Natural killer cell treated with Interleukin-12 subunit alpha and Interleukin-12 subunit beta and Interleukin-15 and Interleukin-18, amount 100 ng/mL, for 72 hours (primary cell): ENCODE measurements around the gene ALG12. TPM values are rescaled to one million over a fixed set of nuclear protein-coding genes. Genes with fewer than 3 reads are reported as not detected.

ENCODE experiments used
- ATAC-seq, 2 donors: fragments of 150-1000 bp; cut with Tn5 transposase in 1 of 2; sonication (Bioruptor Pico), chemical (Tn5 transposase) in 1 of 2; 2 replicates each; pipeline ENCODE4 v1.10.0; 2021
- DNase-seq: peaks from one replicate; pipeline ENCODE4 v3.0.0; 2022; ENCODE audit warnings: low spot score
- H3K27ac Mint-ChIP-seq, 2 donors: 1 replicate in 1 of 2; 2 replicates in 1 of 2; pipeline ENCODE4 v1.8.0; 2022; ENCODE audit warnings: mixed read lengths in 2 of 2, mild to moderate bottlenecking in 1 of 2, moderate library complexity in 1 of 2
- H3K27me3 Mint-ChIP-seq, 2 donors: 1 replicate in 1 of 2; 2 replicates in 1 of 2; pipeline ENCODE4 v1.8.0; 2022; ENCODE audit warnings: mixed read lengths in 2 of 2
- H3K36me3 Mint-ChIP-seq: one replicate; pipeline ENCODE4 v1.8.0; 2022; ENCODE audit warnings: mixed read lengths
- H3K4me1 Mint-ChIP-seq, 2 donors: 1 replicate in 1 of 2; 2 replicates in 1 of 2; pipeline ENCODE4 v1.8.0; 2022; ENCODE audit warnings: low read depth in 2 of 2, mixed read lengths in 2 of 2, mild to moderate bottlenecking in 1 of 2
- H3K4me3 Mint-ChIP-seq: one replicate; pipeline ENCODE4 v1.8.0; 2022; ENCODE audit warnings: mixed read lengths
- H3K9me3 Mint-ChIP-seq: 2 replicates; pipeline ENCODE4 v1.8.0; 2022; ENCODE audit warnings: mixed read lengths
- total RNA-seq, 2 donors: library from RNA; stranded (reverse); gene quantifications; one replicate each; pipeline ENCODE4 v1.2.3, GENCODE V29; 2022

ALG12 gene
- total RNA-seq, 2 donors from 2014 or later = 19.3 to 22.9 TPM

GRCh38 chr22:49924113-49924833 lies 6.0 kb upstream of the ALG12 start:
- H3K27ac Mint-ChIP-seq = no peak overlapping the region
- no peak for ATAC-seq
- no peaks in the 10 kb centered on the region for H3K9me3 Mint-ChIP-seq

GRCh38 chr22:49923445-49923844 lies 5.2 kb upstream of the ALG12 start:
- no peak for DNase-seq
- Mint-ChIP-seq H3K9me3 (no peaks in the 10 kb centered on the region), H3K27ac (no peak overlapping the region), H3K27me3 (no peaks in the 10 kb centered on the region), H3K36me3 (no peaks in the 10 kb centered on the region), H3K4me3 (no peak overlapping the region), H3K4me1 (peaks cover 22 to 24% of the 10 kb centered on the region in 2 donors)
- no peak for ATAC-seq

More at GRCh38 chr22:49924113-49924833, 6.0 kb upstream of the ALG12 start:
- H3K4me3 Mint-ChIP-seq = no peak overlapping the region
- peaks cover 22 to 24% of the 10 kb centered on the region in 2 donors for H3K4me1 Mint-ChIP-seq
- H3K27me3 Mint-ChIP-seq = no peaks in the 10 kb centered on the region
- no peak for DNase-seq
- no peaks in the 10 kb centered on the region for H3K36me3 Mint-ChIP-seq

GRCh38 chr22:49922926-49923325 lies 4.7 kb upstream of the ALG12 start:
- H3K9me3 Mint-ChIP-seq = no peaks in the 10 kb centered on the region
- no peak overlapping the region for H3K27ac Mint-ChIP-seq
- H3K36me3 Mint-ChIP-seq = no peaks in the 10 kb centered on the region
- no peak for DNase-seq
- H3K4me1 Mint-ChIP-seq = peaks cover 22 to 24% of the 10 kb centered on the region in 2 donors
- no peak for ATAC-seq
- H3K27me3 Mint-ChIP-seq = no peaks in the 10 kb centered on the region
- H3K4me3 Mint-ChIP-seq = no peak overlapping the region

- Mint-ChIP-seq H3K36me3 (no peaks in the 10 kb centered on the region), H3K4me1 (peaks cover 22 to 24% of the 10 kb centered on the region in 2 donors), H3K27me3 (no peaks in the 10 kb centered on the region), H3K9me3 (no peaks in the 10 kb centered on the region), H3K27ac (no peak overlapping the region), H3K4me3 (peak overlapping the region; percentile 20)
- ATAC-seq = no peak
- DNase-seq = no peak
Measured at GRCh38 chr22:49922484-49922883, 4.2 kb upstream of the ALG12 start.

GRCh38 chr22:49921508-49922278 lies 3.5 kb upstream of the ALG12 start:
- Mint-ChIP-seq H3K9me3 (no peaks in the 10 kb centered on the region), H3K27ac (no peak overlapping the region), H3K36me3 (no peaks in the 10 kb centered on the region), H3K27me3 (no peaks in the 10 kb centered on the region), H3K4me1 (peaks cover 22 to 24% of the 10 kb centered on the region in 2 donors), H3K4me3 (no peak overlapping the region)
- ATAC-seq (no peak), DNase-seq (no peak)

GRCh38 chr22:49920859-49921258 lies 2.6 kb upstream of the ALG12 start:
- ATAC-seq = no peak
- Mint-ChIP-seq H3K36me3 (no peaks in the 10 kb centered on the region), H3K9me3 (no peaks in the 10 kb centered on the region), H3K27ac (no peak overlapping the region), H3K4me1 (peaks cover 18 to 20% of the 10 kb centered on the region in 2 donors), H3K27me3 (no peaks in the 10 kb centered on the region), H3K4me3 (no peak overlapping the region)
- DNase-seq = no peak

GRCh38 chr22:49918911-49919881 lies 958 bp upstream of the ALG12 start:
- peak overlapping the region; percentile 47 to 66 for H3K27ac Mint-ChIP-seq
- peaks cover 10 to 11% of the 10 kb centered on the region in 2 donors for H3K4me1 Mint-ChIP-seq
- H3K9me3 Mint-ChIP-seq = no peaks in the 10 kb centered on the region
- ATAC-seq (no peak), DNase-seq (no peak)
- H3K4me3 Mint-ChIP-seq = peak overlapping the region; percentile 79
- no peaks in the 10 kb centered on the region for H3K27me3 Mint-ChIP-seq
- H3K36me3 Mint-ChIP-seq = no peaks in the 10 kb centered on the region

- H3K4me3 Mint-ChIP-seq = peak overlapping the region; percentile 79
- no peak for ATAC-seq
- peaks cover 10 to 11% of the 10 kb centered on the region in 2 donors for H3K4me1 Mint-ChIP-seq
- no peaks in the 10 kb centered on the region for H3K36me3 Mint-ChIP-seq
- H3K9me3 Mint-ChIP-seq = no peaks in the 10 kb centered on the region
- H3K27ac Mint-ChIP-seq = peak overlapping the region in 1 of 2 donors; percentile 19
- no peaks in the 10 kb centered on the region for H3K27me3 Mint-ChIP-seq
- DNase-seq = no peak
Measured at GRCh38 chr22:49916831-49917230, 1.4 kb downstream of the ALG12 start.

- no peak overlapping the region for H3K4me3 Mint-ChIP-seq
- DNase-seq (no peak), ATAC-seq (no peak)
- peaks cover 10 to 11% of the 10 kb centered on the region in 2 donors for H3K4me1 Mint-ChIP-seq
- H3K27ac Mint-ChIP-seq = no peak overlapping the region
- no peaks in the 10 kb centered on the region for H3K9me3 Mint-ChIP-seq
- H3K27me3 Mint-ChIP-seq = no peaks in the 10 kb centered on the region
- H3K36me3 Mint-ChIP-seq = no peaks in the 10 kb centered on the region
Measured at GRCh38 chr22:49915610-49916009, 2.6 kb downstream of the ALG12 start.

GRCh38 chr22:49914256-49914655 lies 4.0 kb downstream of the ALG12 start:
- DNase-seq (no peak), ATAC-seq (no peak)
- Mint-ChIP-seq H3K27me3 (no peaks in the 10 kb centered on the region), H3K4me1 (no peaks in the 10 kb centered on the region), H3K36me3 (no peaks in the 10 kb centered on the region), H3K27ac (no peak overlapping the region), H3K9me3 (no peaks in the 10 kb centered on the region), H3K4me3 (no peak overlapping the region)

- DNase-seq = no peak
- H3K27ac Mint-ChIP-seq = no peak overlapping the region
- no peak overlapping the region for H3K4me3 Mint-ChIP-seq
- no peaks in the 10 kb centered on the region for H3K9me3 Mint-ChIP-seq
- no peaks in the 10 kb centered on the region for H3K27me3 Mint-ChIP-seq
- ATAC-seq = no peak
- H3K4me1 Mint-ChIP-seq = no peaks in the 10 kb centered on the region
- H3K36me3 Mint-ChIP-seq = no peaks in the 10 kb centered on the region
Measured at GRCh38 chr22:49913446-49913845, 4.8 kb downstream of the ALG12 start.

- Mint-ChIP-seq H3K4me1 (no peaks in the 10 kb centered on the region), H3K27me3 (no peaks in the 10 kb centered on the region), H3K4me3 (no peak overlapping the region), H3K27ac (no peak overlapping the region), H3K36me3 (no peaks in the 10 kb centered on the region), H3K9me3 (no peaks in the 10 kb centered on the region)
- ATAC-seq (no peak), DNase-seq (no peak)
Measured at GRCh38 chr22:49913026-49913425, 5.2 kb downstream of the ALG12 start.

- ATAC-seq (no peak), DNase-seq (no peak)
- Mint-ChIP-seq H3K27me3 (no peaks in the 10 kb centered on the region), H3K36me3 (no peaks in the 10 kb centered on the region), H3K4me3 (no peak overlapping the region), H3K27ac (no peak overlapping the region), H3K4me1 (peaks cover 0 to 7% of the 10 kb centered on the region in 2 donors), H3K9me3 (no peaks in the 10 kb centered on the region)
Measured at GRCh38 chr22:49911881-49912625, 6.2 kb downstream of the ALG12 start.
